HepG2 (cell line): ENCODE data around the gene NEK7. TPM values are rescaled to one million over a fixed set of nuclear protein-coding genes. Genes with fewer than 3 reads are reported as not detected.

Source experiments
- ATAC-seq: fragments of 200-7000 bp; cut with Tn5 transposase; 3 replicates; pipeline ENCODE4 v1.9.1; 2020; ENCODE audit warnings: mild to moderate bottlenecking, moderate library complexity
- BruUV-seq: library from RNA; stranded (reverse); fragments of 400-500 nt; replicated peaks from 2 replicates; lab custom pipeline; 2021; lab: Mats Ljungman, UMichigan
- CTCF ChIA-PET: fragments of 300-600 bp; formaldehyde crosslinking; extraction: SDS; loops from one replicate; lab custom pipeline; 2021; ENCODE audit warnings: low total read pairs, inconsistent platforms, low intra/inter-chr PET ratio; lab: Yijun Ruan, JAX
- POLR2A ChIA-PET: fragments of 350-600 bp; sonication (Branson Sonifier 250); formaldehyde crosslinking; loops from one replicate; lab custom pipeline; 2020; ENCODE audit warnings: antibody characterized with exemption, inconsistent platforms; lab: Yijun Ruan, JAX
- DNase-seq: peaks from one replicate; pipeline ENCODE4 v3.0.0-alpha.2; 2015; ENCODE audit warnings: low spot score
- FAIRE-seq: peaks from 3 replicates; lab custom pipeline; 2011; peaks lifted over from hg19 to GRCh38; lab: Jason Lieb, UNC
- H2AFZ ChIP-seq: one replicate; pipeline ENCODE4 v1.6.1; 2011; ENCODE audit warnings: low read length, inconsistent platforms
- H3K27ac ChIP-seq: fragments of 300-600 bp; 3 replicates; pipeline ENCODE4 v1.8.0; 2011; ENCODE audit warnings: mixed run types, mild to moderate bottlenecking, mixed read lengths, low read length, inconsistent platforms; ENCODE audit not compliant: insufficient read depth; ENCODE audit errors: extremely low read length
- H3K27me3 ChIP-seq, 2 experiments: fragments of 200-600 bp in 1 of 2; 2 replicates in 1 of 2; 3 replicates in 1 of 2; pipeline versions ENCODE4 v1.6.0 to v1.8.0; 2011; ENCODE audit warnings: low read length in 2 of 2, mild to moderate bottlenecking in 2 of 2, moderate library complexity in 2 of 2, inconsistent platforms in 1 of 2; ENCODE audit not compliant: insufficient read depth in 2 of 2, control insufficient read depth in 1 of 2
- H3K36me3 ChIP-seq, 2 experiments: fragments of 200-600 bp in 1 of 2; replicated peaks in 1 of 2; 2 replicates in 1 of 2; 3 replicates in 1 of 2; pipeline versions ENCODE4 v1.5.1 to v1.8.0; 2011; ENCODE audit warnings: low read length in 2 of 2, inconsistent platforms in 1 of 2; ENCODE audit not compliant: insufficient read depth in 2 of 2, control insufficient read depth in 1 of 2
- H3K4me1 ChIP-seq: 2 replicates; pipeline ENCODE4 v1.5.1; 2012; ENCODE audit warnings: low read length, inconsistent platforms; ENCODE audit not compliant: insufficient read depth
- H3K4me2 ChIP-seq: 2 replicates; pipeline ENCODE4 v1.6.0; 2011; ENCODE audit warnings: low read depth, low read length, inconsistent platforms
- H3K4me3 ChIP-seq, 3 experiments: fragments of 200-600 bp in 1 of 3; sonication (generic), shearing (Covaris generic) in 1 of 3; replicated peaks in 1 of 3; 2 replicates each; pipeline ENCODE4 v1.5.1; 2011 to 2016; ENCODE audit warnings: low read length in 3 of 3, inconsistent platforms in 2 of 3, low read depth in 2 of 3, mild to moderate bottlenecking in 2 of 3, control low read depth in 1 of 3, mixed read lengths in 1 of 3; ENCODE audit not compliant: insufficient read depth in 1 of 3
- H3K79me2 ChIP-seq: one replicate; pipeline ENCODE4 v1.6.1; 2011; ENCODE audit warnings: low read length, inconsistent platforms; ENCODE audit not compliant: insufficient read depth
- H3K9ac ChIP-seq: 2 replicates; pipeline ENCODE4 v1.6.0; 2011; ENCODE audit warnings: mild to moderate bottlenecking, low read depth, low read length, inconsistent platforms; ENCODE audit not compliant: insufficient read depth
- H3K9me3 ChIP-seq: 2 replicates; pipeline ENCODE4 v1.5.1; 2012; ENCODE audit warnings: mild to moderate bottlenecking, low read length
- H4K20me1 ChIP-seq: 2 replicates; pipeline ENCODE4 v1.6.0; 2011; ENCODE audit warnings: inconsistent platforms, mild to moderate bottlenecking, low read length, moderate library complexity; ENCODE audit not compliant: insufficient read depth
- GLI4 ChIP-seq: sonication (generic); formaldehyde crosslinking; IDR thresholded peaks from 2 replicates; pipeline ENCODE4 v1.5.1; 2020; ENCODE audit warnings: missing genetic modification reagents, mild to moderate bottlenecking, moderate library complexity, borderline replicate concordance
- ZNF142 ChIP-seq: sonication (generic); formaldehyde crosslinking; IDR thresholded peaks from 2 replicates; pipeline ENCODE4 v1.4.0; 2020; ENCODE audit warnings: missing genetic modification reagents
- WGBS: methylation state at CpG from one replicate; pipeline ENCODE4 v1.1.6; 2017; ENCODE audit warnings: low lambda C conversion rate; 5-methylcytosine and 5-hydroxymethylcytosine counted together
- in situ Hi-C: cut with HindIII; loops from 2 replicates; pipeline ENCODE4 v1.10.0; 2017; ENCODE audit warnings: low pct_unique_long_range_greater_than_20kb; ENCODE audit not compliant: extremely low pct_ligation_motif_present
- intact Hi-C: fragments of 100-400 bp; cut with micrococcal nuclease; formaldehyde crosslinking; loops from one replicate; pipeline ENCODE4 v1.10.0; 2022; ENCODE audit not compliant: unreplicated experiment
- polyA plus RNA-seq, 8 experiments: library from polyadenylated mRNA; depleted of rRNA in 3 of 8; stranded (reverse) in 7 of 8; unstranded in 1 of 8; fragments of >200 nt; fragmentation: Illumina TruSeq in 4 of 8; extraction: Trizol in 4 of 8; gene quantifications; 2 replicates each; pipeline versions ENCODE4 v1.2.1 to v1.2.3, GENCODE V29; 2011 to 2016; ENCODE audit warnings: low read depth in 4 of 8, missing spikeins in 1 of 8, mixed read lengths in 1 of 8; ENCODE audit not compliant: insufficient read depth in 1 of 8
- total RNA-seq, 5 experiments: library from RNA; depleted of rRNA; stranded (reverse); fragments of >200 nt; fragmentation: Illumina TruSeq; extraction: Trizol; gene quantifications; 2 replicates each; pipeline ENCODE4 v1.2.3, GENCODE V29; 2016; ENCODE audit warnings: low read depth in 1 of 5

Gene NEK7
- total and polyA plus RNA-seq, 2 of the 13 experiments (the other 11 are each of a cell fraction or from before 2014, with no cell fraction given) = 18.1 to 19.2 TPM

- ChIA-PET CTCF (no interaction called here), POLR2A (no interaction called here)
- no peaks in the 10 kb centered on the region for H3K4me1 ChIP-seq
- BruUV-seq = no TSS peak
- 0 out of 2 replicates have a peak, but pooled peaks cover 3% of the 10 kb centered on the region for H3K9me3 ChIP-seq
- no peak overlapping the region for H3K9ac ChIP-seq
- H2AFZ ChIP-seq = no peak overlapping the region
- DNase-seq = no peak
- 94% methylated on average over 5 of the region's 5 CpGs for WGBS
- H3K4me3 ChIP-seq = no peak overlapping the region
- peaks cover 1 to 4% of the 10 kb centered on the region in 2 experiments; a peak in 1 of 5 replicates for H3K36me3 ChIP-seq
- H3K27me3 ChIP-seq = no peaks in the 10 kb centered on the region
- H3K79me2 ChIP-seq = no peaks in the 10 kb centered on the region
- H3K4me2 ChIP-seq = no peak overlapping the region
- intact Hi-C loops = no loop called here
- no peaks in the 10 kb centered on the region for H4K20me1 ChIP-seq
- in situ Hi-C loops = no loop called here
- H3K27ac ChIP-seq = no peak overlapping the region
- no peak for ATAC-seq
- TF ChIP-seq GLI4 (CRISPR knock-in tag) (no peak), ZNF142 (CRISPR knock-in tag) (no peak)
- FAIRE-seq = no peak
These were observed 77.9 kb downstream of the NEK7 start for GRCh38 chr1:198234520-198235251.
